ENCODE measurements around the gene ST6GALNAC1.
A peak's percentile ranks its signal among the peaks of the same experiment; 100 is the strongest.
"Not testable (repeated sequence)": the region's sequence is repeated elsewhere in the genome, so short reads cannot be mapped to it uniquely, and the experiment has no call there.

ST6GALNAC1 gene

DNA sequence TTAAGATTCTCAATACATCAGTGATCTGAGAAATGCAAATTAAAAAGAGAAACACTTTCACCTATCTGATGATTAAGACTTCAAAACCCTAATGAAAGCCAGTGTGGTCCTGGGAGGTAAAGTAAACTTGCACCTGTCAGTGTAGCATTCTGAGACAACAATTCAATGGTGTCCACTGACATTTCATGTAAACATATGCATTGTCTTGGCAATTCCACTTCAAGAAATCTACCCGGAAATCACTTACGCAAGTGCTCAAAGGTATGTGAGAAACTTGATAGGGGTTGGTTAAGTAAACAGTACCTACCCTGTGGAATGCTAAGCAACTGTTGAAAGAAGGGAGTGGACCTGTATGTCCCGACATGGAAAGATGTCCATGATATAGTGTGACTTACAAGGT lies 2.1 kb downstream of the ST6GALNAC1 start:
- no peak for DNase-seq

DNA sequence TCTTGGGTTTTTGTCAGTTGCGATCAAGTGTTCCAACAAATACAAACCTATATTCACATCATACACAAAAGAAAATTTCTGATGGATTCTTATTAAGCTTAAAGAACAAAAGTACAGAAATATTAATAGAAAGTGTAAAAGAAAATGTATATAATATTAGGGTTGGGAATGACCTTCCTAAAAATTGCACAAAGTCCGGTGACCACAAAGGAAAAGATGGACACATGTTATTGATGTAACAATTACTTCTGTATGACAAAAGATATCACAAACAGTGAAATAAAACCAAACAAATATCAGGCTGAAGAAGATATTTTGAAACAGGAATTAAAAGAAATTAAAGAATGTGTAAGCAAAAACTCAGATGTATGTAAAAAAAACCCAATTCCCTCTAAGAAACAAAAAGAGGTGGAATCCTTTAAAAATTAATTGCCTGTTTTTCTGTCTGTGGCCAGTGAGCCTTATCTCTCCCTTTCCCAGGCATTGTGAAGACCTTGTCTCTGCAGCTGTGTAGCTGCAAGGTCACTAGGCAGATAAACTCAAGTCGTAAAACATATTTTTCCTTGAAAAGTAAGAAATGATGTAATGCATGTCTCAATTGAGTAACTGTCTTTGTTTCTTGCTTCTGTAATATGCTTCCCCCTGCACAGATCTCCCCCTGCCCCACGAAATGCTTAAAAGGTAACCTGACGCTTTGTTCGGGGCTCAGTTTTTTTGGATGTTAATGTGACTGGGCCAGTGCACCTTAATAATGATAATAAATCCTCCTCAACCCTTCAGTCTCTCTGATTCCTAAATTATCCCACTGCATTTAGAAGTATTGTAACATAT lies 2.8 kb downstream of the ST6GALNAC1 start:
- no peak for DNase-seq

- DNase-seq, result no peak
Observed at GRCh38 chr17:76638263-76638662, 5.3 kb downstream of the ST6GALNAC1 start.

DNA sequence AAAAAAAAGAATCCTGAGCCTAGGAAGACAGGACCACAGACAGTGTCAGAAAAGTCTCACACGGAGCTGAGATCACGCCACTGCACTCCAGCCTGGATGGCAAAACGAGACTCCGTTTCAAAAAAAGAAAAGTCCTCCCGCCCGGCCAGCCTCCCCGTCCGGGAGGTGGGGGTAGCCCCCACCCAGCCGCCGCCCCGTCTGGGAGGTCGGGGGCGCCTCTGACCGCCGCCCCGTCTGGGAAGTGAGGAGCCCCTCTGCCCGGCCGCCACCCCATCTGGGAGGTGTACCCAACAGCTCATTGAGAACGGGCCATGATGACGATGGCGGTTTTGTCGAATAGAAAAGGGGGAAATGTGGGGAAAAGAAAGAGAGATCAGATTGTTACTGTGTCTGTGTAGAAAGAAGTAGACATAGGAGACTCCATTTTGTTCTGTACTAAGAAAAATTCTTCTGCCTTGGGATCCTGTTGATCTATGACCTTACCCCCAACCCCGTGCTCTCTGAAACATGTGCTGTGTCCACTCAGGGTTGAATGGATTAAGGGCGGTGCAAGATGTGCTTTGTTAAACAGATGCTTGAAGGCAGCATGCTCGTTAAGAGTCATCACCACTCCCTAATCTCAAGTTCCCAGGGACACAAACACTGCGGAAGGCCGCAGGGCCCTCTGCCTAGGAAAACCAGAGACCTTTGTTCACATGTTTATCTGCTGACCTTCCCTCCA lies 6.9 kb downstream of the ST6GALNAC1 start:
- not testable (repeated sequence) for DNase-seq

GRCh38 chr17:76635659-76636360 lies 7.7 kb downstream of the ST6GALNAC1 start:
- DNase-seq, result no peak

DNA sequence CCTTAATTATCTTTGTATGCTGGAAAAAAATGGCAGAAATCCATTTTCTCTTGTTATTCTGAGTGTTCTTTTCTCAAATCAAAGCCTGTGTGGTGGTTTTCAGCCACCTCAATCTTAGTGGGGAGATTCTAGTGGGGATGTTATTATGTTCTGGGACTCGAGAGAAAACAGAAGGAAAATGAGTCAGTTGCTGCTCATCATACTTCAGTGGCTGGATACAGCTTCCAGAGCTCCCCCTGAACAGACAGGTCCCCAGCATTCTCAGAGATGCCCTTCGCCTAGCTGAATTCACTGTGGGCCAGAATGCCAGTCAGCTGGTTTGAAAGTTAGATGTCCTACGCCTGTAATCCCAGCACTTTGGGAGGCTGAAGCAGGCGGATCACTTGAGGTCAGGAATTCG lies 8.5 kb downstream of the ST6GALNAC1 start:
- DNase-seq, result no peak

- DNase-seq, result no peak
Observed at GRCh38 chr17:76633628-76634328, 9.8 kb downstream of the ST6GALNAC1 start.

DNA sequence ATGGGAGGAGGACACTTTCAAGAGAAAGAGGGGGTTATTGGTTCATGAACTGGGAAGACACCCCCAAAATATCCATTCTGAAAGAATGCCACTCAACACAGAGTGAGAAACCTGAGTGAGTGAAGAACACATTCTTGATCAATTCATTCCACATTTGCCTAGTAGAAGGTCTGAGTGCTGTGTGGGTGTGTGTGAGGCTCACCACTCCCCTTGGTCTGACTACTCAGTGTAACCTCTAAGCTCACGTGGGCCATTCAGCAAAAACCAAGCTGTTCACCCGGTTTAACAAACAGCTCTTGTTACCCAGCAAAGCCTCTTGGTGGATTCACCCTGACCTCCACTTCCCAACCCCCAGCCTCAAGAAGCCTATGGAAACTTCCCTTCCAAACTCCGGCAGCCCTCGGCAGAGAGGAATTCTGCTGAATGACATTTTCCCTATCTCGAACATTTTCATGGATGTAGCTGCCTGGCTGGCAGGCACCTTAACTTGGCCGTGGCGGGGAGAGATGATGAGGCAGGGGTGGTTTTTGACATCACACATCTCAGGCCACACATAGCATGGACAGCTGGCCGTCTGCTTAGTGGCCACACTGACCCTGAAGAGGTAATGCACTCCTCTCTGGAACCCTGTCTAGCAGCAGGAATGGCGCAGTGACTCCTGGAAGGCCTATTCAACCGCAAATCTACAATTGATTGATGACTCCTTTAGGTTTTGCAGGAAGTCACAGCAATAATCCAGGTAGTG lies 11.6 kb downstream of the ST6GALNAC1 start:
- DNase-seq, result no peak

DNA sequence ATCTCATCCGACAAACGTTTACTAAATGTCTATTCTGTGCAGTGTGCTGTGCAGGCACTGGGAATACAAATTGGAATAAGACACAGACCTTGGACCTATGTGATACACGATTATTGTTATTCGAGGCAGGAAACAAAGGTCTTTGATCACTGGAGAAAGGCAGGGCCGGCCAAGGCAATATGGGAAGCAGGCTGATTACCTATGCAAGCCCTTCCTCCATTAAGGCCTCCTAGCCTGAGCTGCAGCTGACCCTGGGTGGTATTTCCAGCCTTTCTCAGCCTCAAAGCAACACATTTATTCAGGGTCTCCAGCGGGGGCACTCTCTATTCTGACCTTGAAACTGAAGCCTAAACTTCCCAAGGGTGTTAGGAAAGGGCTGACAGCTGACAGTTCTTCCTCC lies 13.4 kb downstream of the ST6GALNAC1 start:
- no peak for DNase-seq

- DNase-seq, result no peak
Observed at GRCh38 chr17:76627510-76627909, 16.0 kb downstream of the ST6GALNAC1 start.

- no peak for DNase-seq
Observed at GRCh38 chr17:76626442-76626841, 17.1 kb downstream of the ST6GALNAC1 start.

GRCh38 chr17:76625496-76625895 lies 18.1 kb downstream of the ST6GALNAC1 start:
- no peak for DNase-seq

- DNase-seq, result peak; percentile 78 to 91 (median 85)
Observed at GRCh38 chr17:76623271-76624146, 20.0 kb downstream of the ST6GALNAC1 start.

- no peak for DNase-seq
Observed at GRCh38 chr17:76617838-76618237, 25.7 kb downstream of the ST6GALNAC1 start.

DNA sequence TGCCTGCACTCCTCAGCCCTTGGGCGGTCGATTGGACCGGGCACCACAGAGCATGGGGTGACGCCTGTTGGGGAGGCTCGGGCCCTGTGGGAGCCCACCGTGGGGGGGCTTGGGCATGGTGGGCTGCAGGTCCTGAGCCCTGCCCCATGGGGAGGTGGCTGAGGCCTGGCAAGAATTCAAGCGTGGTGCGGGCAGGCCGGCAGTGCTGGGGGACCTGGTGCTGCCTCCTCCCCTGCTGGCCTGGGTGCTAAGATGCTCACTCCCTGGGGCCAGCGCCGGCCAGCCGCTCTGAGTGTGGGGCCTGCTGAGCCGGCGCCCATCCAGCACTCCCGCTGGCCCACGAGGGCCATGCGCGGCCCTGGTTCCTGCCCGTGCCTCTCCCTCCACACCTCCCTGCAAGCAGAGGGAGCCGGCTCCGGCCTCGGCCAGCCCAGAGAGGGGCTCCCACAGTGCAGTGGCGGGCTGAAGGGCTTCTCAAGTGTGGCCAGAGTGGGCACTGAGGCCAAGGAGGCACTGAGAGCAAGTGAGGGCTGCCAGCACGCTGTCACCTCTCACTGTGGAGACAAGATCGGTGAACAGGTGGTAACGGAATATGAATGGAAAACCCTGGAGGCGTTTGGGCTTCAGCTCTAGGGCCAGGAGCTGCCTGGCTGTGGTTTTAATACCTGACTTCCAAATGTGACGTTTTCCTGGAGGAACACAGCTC lies 28.5 kb downstream of the ST6GALNAC1 start:
- DNase-seq, result no peak

GRCh38 chr17:76614064-76614759 lies 29.3 kb downstream of the ST6GALNAC1 start:
- DNase-seq, result not testable (repeated sequence)

- DNase-seq, result peak in 1 of 3 donors; percentile 16
Observed at GRCh38 chr17:76612977-76613851, 30.3 kb downstream of the ST6GALNAC1 start.

GRCh38 chr17:76612465-76612864 lies 31.1 kb downstream of the ST6GALNAC1 start:
- no peak for DNase-seq

DNA sequence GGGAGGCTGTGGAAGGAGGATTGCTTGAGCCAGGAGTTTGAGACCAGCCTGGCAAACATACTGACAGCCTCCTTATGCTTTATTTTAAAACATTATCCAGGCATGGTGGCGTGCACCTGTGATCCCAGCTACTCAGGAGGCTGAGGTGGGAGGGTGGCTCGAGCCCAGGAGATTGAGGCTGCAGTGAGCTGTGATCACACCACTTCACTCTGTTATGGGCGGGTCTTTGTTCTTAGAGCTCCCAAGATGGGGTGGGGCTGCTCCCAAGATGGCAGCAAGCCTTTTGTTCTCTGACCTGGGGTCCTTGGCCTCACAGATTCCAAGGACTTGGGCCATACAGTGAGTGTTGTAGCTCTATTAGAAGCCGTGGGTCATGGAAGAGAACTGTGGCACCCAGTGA lies 31.8 kb downstream of the ST6GALNAC1 start:
- no peak for DNase-seq

All from suppressor macrophage treated with lipopolysaccharide for 1 hour (primary cell).